GM21717 (cell line): ENCODE data around the gene RREB1.
A peak's percentile ranks its signal among the peaks of the same experiment; 100 is the strongest.

ENCODE experiments used
- ATAC-seq: cut with Tn5 transposase; IDR thresholded peaks from one replicate; pipeline ENCODE4 v1.9.1; 2021; ENCODE audit warnings: mild to moderate bottlenecking, moderate library complexity; ENCODE audit not compliant: unreplicated experiment

RREB1 gene

GRCh38 chr6:7124636-7125035, 16.9 kb downstream of the RREB1 start:
- ATAC-seq = no peak

GRCh38 chr6:7125290-7125689, 17.5 kb downstream of the RREB1 start:
- ATAC-seq = no peak

- ATAC-seq = no peak
Observed at GRCh38 chr6:7126754-7127153, 19.0 kb downstream of the RREB1 start.

- ATAC-seq = no peak
Observed at GRCh38 chr6:7127680-7128079, 19.9 kb downstream of the RREB1 start.

- no peak for ATAC-seq
Observed at GRCh38 chr6:7129360-7129759, 21.6 kb downstream of the RREB1 start.

GRCh38 chr6:7129784-7130569, 22.2 kb downstream of the RREB1 start:
- no peak for ATAC-seq

GRCh38 chr6:7131390-7131789, 23.6 kb downstream of the RREB1 start:
- ATAC-seq = no peak

GRCh38 chr6:7132398-7133035, 24.8 kb downstream of the RREB1 start:
- no peak for ATAC-seq

- ATAC-seq = no peak
Observed at GRCh38 chr6:7134999-7135745, 27.4 kb downstream of the RREB1 start.

GRCh38 chr6:7135755-7136154, 28.0 kb downstream of the RREB1 start:
- peak; percentile 35 for ATAC-seq

GRCh38 chr6:7136859-7137334, 29.1 kb downstream of the RREB1 start:
- ATAC-seq = peak; percentile 45

GRCh38 chr6:7137335-7138045, 29.7 kb downstream of the RREB1 start:
- peak; percentile 47 for ATAC-seq

GRCh38 chr6:7138046-7138531, 30.3 kb downstream of the RREB1 start:
- ATAC-seq = no peak

GRCh38 chr6:7138921-7139358, 31.2 kb downstream of the RREB1 start:
- no peak for ATAC-seq

- ATAC-seq = no peak
Observed at GRCh38 chr6:7139835-7140470, 32.2 kb downstream of the RREB1 start.

- ATAC-seq = peak; percentile 55
Observed at GRCh38 chr6:7140631-7141378, 33.0 kb downstream of the RREB1 start.

GRCh38 chr6:7142228-7142801, 34.6 kb downstream of the RREB1 start:
- ATAC-seq = no peak

GRCh38 chr6:7142918-7143475, 35.2 kb downstream of the RREB1 start:
- ATAC-seq = no peak

GRCh38 chr6:7143476-7143974, 35.8 kb downstream of the RREB1 start:
- ATAC-seq = no peak
